GM12873 (cell line): ENCODE data around the gene EDARADD.

ENCODE experiments used
- TF ChIP-seq, protein P1 (sequence below): IDR thresholded peaks from 2 replicates; pipeline ENCODE4 v1.5.1; 2012; ENCODE audit warnings: low read depth, mild to moderate bottlenecking, moderate library complexity, low read length, control low read depth; ENCODE audit not compliant: insufficient read depth; ENCODE audit errors: missing control alignments

EDARADD gene

GRCh38 chr1:236395230-236395946, 1.3 kb downstream of the EDARADD start:
- TF ChIP-seq, protein P1, sequence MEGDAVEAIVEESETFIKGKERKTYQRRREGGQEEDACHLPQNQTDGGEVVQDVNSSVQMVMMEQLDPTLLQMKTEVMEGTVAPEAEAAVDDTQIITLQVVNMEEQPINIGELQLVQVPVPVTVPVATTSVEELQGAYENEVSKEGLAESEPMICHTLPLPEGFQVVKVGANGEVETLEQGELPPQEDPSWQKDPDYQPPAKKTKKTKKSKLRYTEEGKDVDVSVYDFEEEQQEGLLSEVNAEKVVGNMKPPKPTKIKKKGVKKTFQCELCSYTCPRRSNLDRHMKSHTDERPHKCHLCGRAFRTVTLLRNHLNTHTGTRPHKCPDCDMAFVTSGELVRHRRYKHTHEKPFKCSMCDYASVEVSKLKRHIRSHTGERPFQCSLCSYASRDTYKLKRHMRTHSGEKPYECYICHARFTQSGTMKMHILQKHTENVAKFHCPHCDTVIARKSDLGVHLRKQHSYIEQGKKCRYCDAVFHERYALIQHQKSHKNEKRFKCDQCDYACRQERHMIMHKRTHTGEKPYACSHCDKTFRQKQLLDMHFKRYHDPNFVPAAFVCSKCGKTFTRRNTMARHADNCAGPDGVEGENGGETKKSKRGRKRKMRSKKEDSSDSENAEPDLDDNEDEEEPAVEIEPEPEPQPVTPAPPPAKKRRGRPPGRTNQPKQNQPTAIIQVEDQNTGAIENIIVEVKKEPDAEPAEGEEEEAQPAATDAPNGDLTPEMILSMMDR, result no peak

- TF ChIP-seq, protein P1, result no peak
These were observed 2.0 kb downstream of the EDARADD start for GRCh38 chr1:236395947-236396664.

DNA sequence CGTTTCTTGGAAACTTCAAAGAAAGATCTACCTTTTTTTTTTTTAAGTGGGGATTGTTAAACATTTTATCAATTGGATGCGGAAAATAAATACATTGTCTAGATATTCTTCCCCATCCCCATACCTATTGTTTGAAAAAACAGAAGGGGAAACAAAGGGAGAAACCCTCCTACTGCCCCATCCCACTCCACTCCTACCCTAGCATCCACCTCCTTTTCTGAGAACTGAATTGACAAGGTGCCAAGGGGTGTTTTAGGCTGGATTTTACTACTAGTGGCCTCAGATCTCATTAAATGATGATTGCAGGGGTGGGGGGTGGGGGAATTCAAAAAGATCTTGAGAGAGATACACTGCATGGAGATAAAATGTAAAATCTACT, 2.6 kb downstream of the EDARADD start:
- TF ChIP-seq, protein P1, result no peak

GRCh38 chr1:236397173-236397759, 3.2 kb downstream of the EDARADD start:
- TF ChIP-seq, protein P1, result no peak

DNA sequence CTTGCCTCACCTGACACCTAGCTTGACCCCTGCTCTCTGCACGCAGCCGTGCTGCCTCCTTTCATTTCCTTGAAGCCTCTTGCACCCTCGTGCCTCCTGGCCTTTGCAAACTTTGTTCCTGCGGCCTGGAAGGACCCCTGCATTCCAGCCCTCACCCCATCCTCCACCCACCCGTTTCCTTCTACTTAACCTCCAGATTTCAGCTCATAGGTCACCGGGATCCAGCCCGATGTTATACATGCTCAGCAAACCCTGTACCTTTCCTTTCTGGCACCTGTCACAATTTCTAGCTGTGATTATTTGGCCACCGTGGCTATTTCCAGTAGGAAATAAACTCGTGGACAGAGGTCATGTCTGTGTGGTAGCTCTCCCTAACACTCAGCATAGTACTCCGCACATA, 4.5 kb downstream of the EDARADD start:
- TF ChIP-seq, protein P1, result no peak

GRCh38 chr1:236400061-236400603, 6.0 kb downstream of the EDARADD start:
- TF ChIP-seq, protein P1, result no peak

DNA sequence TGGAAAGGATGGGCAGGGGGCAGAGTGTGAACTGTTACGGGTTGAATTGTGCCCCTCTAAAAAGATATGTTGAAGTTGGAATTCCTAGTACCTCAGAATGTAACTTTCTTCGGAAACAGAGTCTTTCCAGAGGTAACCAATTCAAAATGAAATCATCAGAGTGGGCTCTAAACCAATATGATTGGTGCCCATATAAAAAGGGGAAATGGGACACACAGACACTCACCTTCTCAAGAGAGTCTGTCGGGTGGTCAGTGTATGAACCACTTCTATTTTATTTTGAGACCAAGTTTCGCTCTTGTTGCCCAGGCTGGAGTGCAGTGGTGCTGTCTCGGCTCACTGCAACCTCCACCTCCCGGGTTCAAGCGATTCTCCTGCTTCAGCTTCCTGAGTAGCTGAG, 7.6 kb downstream of the EDARADD start:
- TF ChIP-seq, protein P1, result no peak
